H9 (cell line): ENCODE measurements around the gene GLRX3. TPM values are rescaled to one million over a fixed set of nuclear protein-coding genes. Genes with fewer than 3 reads are reported as not detected.

Experiments
- DNase-seq: peaks from one replicate; pipeline ENCODE4 v3.0.0-alpha.2; 2017
- H2AFZ ChIP-seq: one replicate; pipeline ENCODE4 v1.6.1; 2013; ENCODE audit warnings: mild to moderate bottlenecking, low read length, control low read depth, moderate library complexity
- H2AK5ac ChIP-seq: 2 replicates; pipeline ENCODE4 v1.6.1; 2013; ENCODE audit warnings: low read length, control low read depth, mixed read lengths; ENCODE audit not compliant: insufficient read length
- H2BK120ac ChIP-seq: one replicate; pipeline ENCODE4 v1.6.1; 2013; ENCODE audit warnings: low read depth, mild to moderate bottlenecking, low read length, control low read depth, inconsistent platforms; ENCODE audit not compliant: poor library complexity, severe bottlenecking
- H2BK12ac ChIP-seq: 2 replicates; pipeline ENCODE4 v1.6.1; 2013; ENCODE audit warnings: low read length, control low read depth, mixed read lengths, low read depth; ENCODE audit not compliant: insufficient read length
- H2BK15ac ChIP-seq: 2 replicates; pipeline ENCODE4 v1.6.1; 2013; ENCODE audit warnings: low read depth, low read length, control low read depth
- H2BK20ac ChIP-seq: one replicate; pipeline ENCODE4 v1.6.1; 2013; ENCODE audit warnings: low read depth, mild to moderate bottlenecking, low read length, control low read depth, inconsistent platforms; ENCODE audit not compliant: poor library complexity, severe bottlenecking
- H2BK5ac ChIP-seq: 2 replicates; pipeline ENCODE4 v1.6.1; 2013; ENCODE audit warnings: low read length, control low read depth, mixed read lengths; ENCODE audit not compliant: insufficient read length
- H3K14ac ChIP-seq: 2 replicates; pipeline ENCODE4 v1.6.1; 2013; ENCODE audit warnings: low read length, control low read depth; ENCODE audit not compliant: insufficient read depth
- H3K18ac ChIP-seq: 2 replicates; pipeline ENCODE4 v1.6.1; 2013; ENCODE audit warnings: low read depth, mild to moderate bottlenecking, mixed read lengths, low read length, control low read depth; ENCODE audit not compliant: insufficient read length
- H3K23ac ChIP-seq: 2 replicates; pipeline ENCODE4 v1.6.1; 2013; ENCODE audit warnings: low read length, control low read depth, mixed read lengths, low read depth; ENCODE audit not compliant: insufficient read length
- H3K23me2 ChIP-seq: 2 replicates; pipeline ENCODE4 v1.6.1; 2013; ENCODE audit warnings: low read depth, mild to moderate bottlenecking, mixed read lengths, low read length, control low read depth; ENCODE audit not compliant: insufficient read length, poor library complexity, severe bottlenecking
- H3K27ac ChIP-seq: 2 replicates; pipeline ENCODE4 v1.5.1; 2013; ENCODE audit warnings: low read length, control low read depth, mixed read lengths, low read depth; ENCODE audit not compliant: insufficient read length
- H3K27me3 ChIP-seq: 2 replicates; pipeline ENCODE4 v1.6.1; 2013; ENCODE audit warnings: low read length, control low read depth, inconsistent platforms; ENCODE audit not compliant: insufficient read depth
- H3K4ac ChIP-seq: 2 replicates; pipeline ENCODE4 v1.6.1; 2013; ENCODE audit warnings: low read depth, mild to moderate bottlenecking, control low read depth, inconsistent platforms, low read length, moderate library complexity
- H3K4me1 ChIP-seq: 2 replicates; pipeline ENCODE4 v1.6.1; 2013; ENCODE audit warnings: low read length, control low read depth, inconsistent platforms; ENCODE audit not compliant: insufficient read depth
- H3K4me2 ChIP-seq: 2 replicates; pipeline ENCODE4 v1.6.1; 2013; ENCODE audit warnings: low read length, control low read depth, mixed read lengths; ENCODE audit not compliant: insufficient read length, insufficient read depth
- H3K56ac ChIP-seq: 2 replicates; pipeline ENCODE4 v1.6.1; 2013; ENCODE audit warnings: low read depth, mild to moderate bottlenecking, mixed read lengths, low read length, control low read depth; ENCODE audit not compliant: insufficient read length
- H3K79me1 ChIP-seq: 2 replicates; pipeline ENCODE4 v1.6.1; 2013; ENCODE audit warnings: low read depth, mild to moderate bottlenecking, moderate library complexity, low read length, control low read depth, inconsistent platforms; ENCODE audit not compliant: insufficient read depth, poor library complexity, severe bottlenecking
- H3K79me2 ChIP-seq: 2 replicates; pipeline ENCODE4 v1.6.1; 2013; ENCODE audit warnings: low read length, control low read depth, inconsistent platforms; ENCODE audit not compliant: insufficient read depth
- H3K9ac ChIP-seq: 2 replicates; pipeline ENCODE4 v1.6.1; 2013; ENCODE audit warnings: low read length, control low read depth, mixed read lengths; ENCODE audit not compliant: insufficient read length; ENCODE audit errors: extremely low read depth
- H3K9me3 ChIP-seq: one replicate; pipeline ENCODE4 v1.6.1; 2013; ENCODE audit warnings: low read depth, low read length, inconsistent platforms; ENCODE audit not compliant: control insufficient read depth
- H3T11ph ChIP-seq: one replicate; pipeline ENCODE4 v1.6.1; 2013; ENCODE audit warnings: mild to moderate bottlenecking, low read length, control low read depth, inconsistent platforms
- H4K20me1 ChIP-seq: one replicate; pipeline ENCODE4 v1.6.1; 2013; ENCODE audit not compliant: control insufficient read depth, insufficient read length, insufficient read depth
- H4K5ac ChIP-seq: 2 replicates; pipeline ENCODE4 v1.6.1; 2013; ENCODE audit warnings: low read depth, mild to moderate bottlenecking, mixed read lengths, low read length, control low read depth; ENCODE audit not compliant: insufficient read length
- H4K8ac ChIP-seq: replicated peaks from 2 replicates; pipeline ENCODE4 v1.6.1; 2013; ENCODE audit warnings: low read length, control low read depth, mixed read lengths, low read depth; ENCODE audit not compliant: insufficient read length
- H4K91ac ChIP-seq: 2 replicates; pipeline ENCODE4 v1.6.1; 2013; ENCODE audit warnings: low read depth, mild to moderate bottlenecking, moderate library complexity, mixed read lengths, low read length, control low read depth; ENCODE audit not compliant: insufficient read length
- H3K27ac Mint-ChIP-seq, 3 experiments: 2 replicates in 2 of 3; 3 replicates in 1 of 3; pipeline ENCODE4 v1.8.0; 2020 to 2021; ENCODE audit warnings: mixed read lengths in 3 of 3, mild to moderate bottlenecking in 1 of 3, moderate library complexity in 1 of 3
- H3K27me3 Mint-ChIP-seq: 2 replicates; pipeline ENCODE4 v1.8.0; 2021; ENCODE audit warnings: low read depth, mild to moderate bottlenecking, moderate library complexity, mixed read lengths
- H3K36me3 Mint-ChIP-seq, 3 experiments: 2 replicates in 2 of 3; 3 replicates in 1 of 3; pipeline ENCODE4 v1.8.0; 2020 to 2021; ENCODE audit warnings: low read depth in 3 of 3, mixed read lengths in 3 of 3; ENCODE audit not compliant: insufficient read depth in 1 of 3
- H3K4me1 Mint-ChIP-seq, 2 experiments: 2 replicates each; pipeline ENCODE4 v1.8.0; 2020; ENCODE audit warnings: mixed read lengths in 2 of 2
- H3K4me3 Mint-ChIP-seq, 2 experiments: 2 replicates in 1 of 2; 3 replicates in 1 of 2; pipeline ENCODE4 v1.8.0; 2020 to 2021; ENCODE audit warnings: mild to moderate bottlenecking in 2 of 2, mixed read lengths in 2 of 2, moderate library complexity in 1 of 2
- H3K9me3 Mint-ChIP-seq, 2 experiments: 2 replicates in 1 of 2; 3 replicates in 1 of 2; pipeline ENCODE4 v1.8.0; 2020; ENCODE audit warnings: mild to moderate bottlenecking in 2 of 2, mixed read lengths in 2 of 2, moderate library complexity in 1 of 2
- CTCF ChIP-seq: fragments of 200-600 bp; sonication (generic); conservative IDR thresholded peaks from 3 replicates; pipeline ENCODE4 v1.8.0; 2021; ENCODE audit warnings: antibody characterized with exemption, mild to moderate bottlenecking
- WGBS: extraction: QIAGEN DNeasy Blood & Tissue Kit; methylation state at CpG from one replicate; pipeline ENCODE4 v1.1.7; 2013; ENCODE audit warnings: missing lambda C conversion rate, low lambda C conversion rate, mixed read lengths; ENCODE audit not compliant: insufficient read length; ENCODE audit errors: extremely low coverage; 5-methylcytosine and 5-hydroxymethylcytosine counted together
- total RNA-seq: library from RNA; stranded (reverse); gene quantifications from 2 replicates; pipeline ENCODE4 v1.2.1, GENCODE V29; 2021

GLRX3 gene
- total RNA-seq, 1 experiment from 2014 or later: 139 TPM

- Histone ChIP-seq H2AFZ (no peak overlapping the region), H4K5ac (no peak overlapping the region), H3K9ac (no peak overlapping the region), H3K4me1 (peaks cover 3% of the 10 kb centered on the region; the same call in 1 of the 2 replicates), H3K23me2 (no peaks in the 10 kb centered on the region), H2BK5ac (no peak overlapping the region), H2BK12ac (no peak overlapping the region), H4K8ac (no peak overlapping the region), H2BK15ac (no peak overlapping the region), H3K18ac (no peak overlapping the region), H3K4ac (no peak overlapping the region), H3K79me2 (no peaks in the 10 kb centered on the region), H3K14ac (no peak overlapping the region), H3K4me2 (no peak overlapping the region), H3K9me3 (no peaks in the 10 kb centered on the region), H3K79me1 (peaks cover 2% of the 10 kb centered on the region), H3K27me3 (no peaks in the 10 kb centered on the region), H2AK5ac (no peak overlapping the region), H4K91ac (no peak overlapping the region), H3K56ac (no peak overlapping the region), H4K20me1 (no peaks in the 10 kb centered on the region), H3K23ac (no peak overlapping the region), H3K27ac (no peak overlapping the region), H2BK120ac (no peak overlapping the region), H3T11ph (no peak overlapping the region), H2BK20ac (no peak overlapping the region)
- peaks cover 19 to 63% (median 56%) of the 10 kb centered on the region in 3 experiments; a peak in 6 of 7 replicates for H3K36me3 Mint-ChIP-seq
- no peak overlapping the region for H3K4me3 Mint-ChIP-seq
- no peak for DNase-seq
- TF ChIP-seq CTCF: no peak
- no peak overlapping the region for H3K27ac Mint-ChIP-seq
- no peaks in the 10 kb centered on the region for H3K9me3 Mint-ChIP-seq
- no peaks in the 10 kb centered on the region for H3K27me3 Mint-ChIP-seq
- WGBS: no CpG with 5 or more reads among the region's 7 CpGs
- peaks cover 6 to 9% of the 10 kb centered on the region in 2 experiments; a peak in 3 of 4 replicates for H3K4me1 Mint-ChIP-seq
Observed at GRCh38 chr10:130167193-130167592, 31.0 kb downstream of the GLRX3 start.
